Adrenal gland (tissue), 12 donors: ENCODE measurements around the gene SERINC4. TPM values are rescaled to one million over a fixed set of nuclear protein-coding genes. Genes with fewer than 3 reads are reported as not detected.

Source experiments
- DNase-seq, 7 donors: peaks; one replicate each; pipeline ENCODE4 v3.0.0-alpha.2; 2019 to 2020
- H3K27ac ChIP-seq, 5 donors: fragments of 200-600 bp; sonication (generic) in 4 of 5; 1 replicate in 3 of 5; 2 replicates in 2 of 5; pipeline versions ENCODE4 v1.5.1 to v1.8.0; 2016 to 2020; ENCODE audit warnings: mild to moderate bottlenecking in 1 of 5
- H3K27me3 ChIP-seq: fragments of 200-600 bp; 2 replicates; pipeline ENCODE4 v1.8.0; 2021
- H3K36me3 ChIP-seq, 2 donors: fragments of 200-600 bp; replicated peaks in 1 of 2; 1 replicate in 1 of 2; 2 replicates in 1 of 2; pipeline versions ENCODE4 v1.5.1 to v1.8.0; 2018 to 2022
- H3K4me1 ChIP-seq, 2 donors: fragments of 200-600 bp; replicated peaks in 1 of 2; 1 replicate in 1 of 2; 2 replicates in 1 of 2; pipeline versions ENCODE4 v1.5.1 to v1.8.0; 2018 to 2021
- H3K4me3 ChIP-seq, 4 donors: fragments of 200-600 bp; sonication (generic) in 3 of 4; one replicate each; pipeline ENCODE4 v1.5.1; 2016 to 2018
- H3K9me3 ChIP-seq, 3 donors: fragments of 200-600 bp; sonication (generic) in 1 of 3; replicated peaks in 1 of 3; 1 replicate in 2 of 3; 2 replicates in 1 of 3; pipeline versions ENCODE4 v1.5.1 to v1.8.0; 2016 to 2021
- POLR2A ChIP-seq, 2 donors: fragments of 450-650 bp; IDR thresholded peaks; one replicate each; pipeline ENCODE4 v1.6.1; 2017; ENCODE audit warnings: antibody characterized with exemption in 2 of 2, mild to moderate bottlenecking in 2 of 2, moderate library complexity in 1 of 2
- WGBS, 4 donors: extraction: QIAGEN DNeasy Blood & Tissue Kit in 2 of 4; methylation state at CpG; one replicate each; pipeline versions ENCODE4 v1.1.5 to v1.1.7; 2013 to 2017; 5-methylcytosine and 5-hydroxymethylcytosine counted together
- intact Hi-C, 2 donors: fragments of 100-400 bp; cut with DNase I; formaldehyde crosslinking; loops; one replicate each; pipeline versions ENCODE4 v1.14.1 to v1.15.0; 2022 to 2023
- polyA plus RNA-seq, 3 donors: library from polyadenylated mRNA; stranded (reverse); fragments of 200-250 nt in 2 of 3; fragments of 350-450 nt in 1 of 3; fragmentation: Illumina TruSeq in 1 of 3; extraction: RNeasy Lipid Tissue Mini Kit (QIAGEN cat#74804) in 1 of 3; gene quantifications; one replicate each; pipeline ENCODE4 v1.2.3, GENCODE V29; 2013 to 2014
- total RNA-seq, 9 donors: library from RNA; depleted of rRNA in 4 of 9; stranded (reverse); fragments of >200 nt in 4 of 9; fragments of 120-200 nt in 1 of 9; fragmentation: NEBNext Ultra II Directional in 1 of 9; extraction: Animal tissue kit (Norgen Biotek cat#: 25700) in 1 of 9; gene quantifications; one replicate each; pipeline versions ENCODE4 v1.1.0 to v1.2.4, GENCODE V29; 2013 to 2023
- TF ChIP-seq, protein P1 (sequence below), 6 experiments: fragments of 450-650 bp in 4 of 6; fragments of 200-600 bp in 2 of 6; sonication (generic) in 1 of 6; IDR thresholded peaks; 1 replicate in 5 of 6; 2 replicates in 1 of 6; pipeline versions ENCODE4 v1.5.1 to v1.8.0; 2016 to 2021; ENCODE audit warnings: antibody characterized with exemption in 6 of 6, mild to moderate bottlenecking in 2 of 6, moderate library complexity in 1 of 6
- donor health status: healthy with polysubstance abuse.
- donor health status: Bipolar disorder and iron deficiency.
- donor health status: DM: yes; HTN: yes; CAD: no.
- donor health status: DM: no; HTN: no; CAD: no.
- donor health status: DM: no; HTN: no; CAD: no.
- donor health status: DM: yes; HTN: yes; CAD: no.

The SERINC4 gene
- total and polyA plus RNA-seq, 12 donors = 0.18 to 0.48 (median 0.26) TPM; not detected in 8

DNA sequence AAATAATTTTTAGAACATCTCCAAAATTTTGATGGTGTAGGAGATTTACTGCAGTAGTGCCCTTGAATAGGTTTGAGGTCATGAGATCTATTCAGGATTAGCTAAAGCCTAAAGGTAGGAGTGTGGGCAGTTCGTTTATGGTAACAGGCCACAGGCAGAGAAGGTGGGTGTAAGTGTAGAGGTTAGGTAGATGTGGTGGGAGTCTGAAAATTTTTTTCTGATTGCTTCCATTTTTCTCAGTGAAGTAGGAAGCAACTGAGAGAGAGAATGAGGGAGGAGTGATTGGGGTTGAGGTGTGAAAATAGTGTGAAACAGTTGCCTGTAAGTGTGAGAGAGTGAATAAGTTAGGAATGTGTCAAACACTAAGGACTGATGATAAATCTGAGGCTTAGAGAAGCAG, 21.0 kb downstream of the SERINC4 start:
- no peaks in the 10 kb centered on the region for H3K9me3 ChIP-seq
- intact Hi-C loops = no loop called here
- H3K27me3 ChIP-seq = no peaks in the 10 kb centered on the region
- WGBS, 4 donors = 62 to 81% (median 75%) methylated on average over 1 of the region's 1 CpG
- TF ChIP-seq, protein P1, sequence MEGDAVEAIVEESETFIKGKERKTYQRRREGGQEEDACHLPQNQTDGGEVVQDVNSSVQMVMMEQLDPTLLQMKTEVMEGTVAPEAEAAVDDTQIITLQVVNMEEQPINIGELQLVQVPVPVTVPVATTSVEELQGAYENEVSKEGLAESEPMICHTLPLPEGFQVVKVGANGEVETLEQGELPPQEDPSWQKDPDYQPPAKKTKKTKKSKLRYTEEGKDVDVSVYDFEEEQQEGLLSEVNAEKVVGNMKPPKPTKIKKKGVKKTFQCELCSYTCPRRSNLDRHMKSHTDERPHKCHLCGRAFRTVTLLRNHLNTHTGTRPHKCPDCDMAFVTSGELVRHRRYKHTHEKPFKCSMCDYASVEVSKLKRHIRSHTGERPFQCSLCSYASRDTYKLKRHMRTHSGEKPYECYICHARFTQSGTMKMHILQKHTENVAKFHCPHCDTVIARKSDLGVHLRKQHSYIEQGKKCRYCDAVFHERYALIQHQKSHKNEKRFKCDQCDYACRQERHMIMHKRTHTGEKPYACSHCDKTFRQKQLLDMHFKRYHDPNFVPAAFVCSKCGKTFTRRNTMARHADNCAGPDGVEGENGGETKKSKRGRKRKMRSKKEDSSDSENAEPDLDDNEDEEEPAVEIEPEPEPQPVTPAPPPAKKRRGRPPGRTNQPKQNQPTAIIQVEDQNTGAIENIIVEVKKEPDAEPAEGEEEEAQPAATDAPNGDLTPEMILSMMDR (IDR thresholded peaks at IDR 0.05) = no peak
- TF ChIP-seq POLR2A (IDR thresholded peaks at IDR 0.05) = no peak
- H3K27ac ChIP-seq = no peak overlapping the region
- peaks cover 0 to 19% of the 10 kb centered on the region in 2 donors for H3K4me1 ChIP-seq
- H3K36me3 ChIP-seq = peaks cover 0 to 2% of the 10 kb centered on the region in 2 donors
- no peak for DNase-seq
- H3K4me3 ChIP-seq = no peak overlapping the region

- intact Hi-C loops = no loop called here
- H3K36me3 ChIP-seq = peaks cover 0 to 18% of the 10 kb centered on the region in 2 donors
- no peaks in the 10 kb centered on the region for H3K27me3 ChIP-seq
- H3K9me3 ChIP-seq = no peaks in the 10 kb centered on the region
- H3K4me1 ChIP-seq = peaks cover 0 to 19% of the 10 kb centered on the region in 2 donors
- peak; percentile 84 to 91 (median 87) for DNase-seq
- WGBS, 4 donors = 1 to 2% (median 2%) methylated on average over 21 to 31 of the region's 31 CpGs
- TF ChIP-seq, protein P1 (IDR thresholded peaks at IDR 0.05) = peak; percentile 49 to 82 (median 76)
- TF ChIP-seq POLR2A (IDR thresholded peaks at IDR 0.05) = peak in 1 of 2 donors; percentile 42
- peak overlapping the region; percentile 76 to 91 (median 81) for H3K27ac ChIP-seq
- H3K4me3 ChIP-seq = peak overlapping the region; percentile 57 to 73 (median 62)
Measured at GRCh38 chr15:43777267-43777914, 22.6 kb downstream of the SERINC4 start.

- intact Hi-C loops = no loop called here
- WGBS, 4 donors = 0 to 7% (median 1%) methylated on average over 3 to 41 of the region's 41 CpGs
Measured at GRCh38 chr15:43776718-43777266, 23.2 kb downstream of the SERINC4 start, which contains the start of gene ELL3. TSS of gene ELL3 (minus strand) at chr15:43776966. CDS start at chr15:43776901, 65 bp downstream.

More at GRCh38 chr15:43776718-43777266, 23.2 kb downstream of the SERINC4 start, which contains the start of gene ELL3:
- TF ChIP-seq, protein P1 (IDR thresholded peaks at IDR 0.05) = no peak
- TF ChIP-seq POLR2A (IDR thresholded peaks at IDR 0.05) = no peak
- DNase-seq = peak; percentile 73 to 85 (median 77)
- Histone ChIP-seq H3K27ac (peak within 1 kb of the TSS; percentile 76 to 91 (median 81)), H3K4me1 (peaks cover 0 to 19% of the 10 kb centered on the region in 2 donors), H3K36me3 (peaks cover 0 to 24% of the 10 kb centered on the region in 2 donors), H3K9me3 (no peaks in the 10 kb centered on the region), H3K4me3 (peak within 1 kb of the TSS; percentile 57 to 73 (median 62)), H3K27me3 (no peaks in the 10 kb centered on the region)
